Neutrophil (primary cell): ENCODE measurements around the gene CLCN2.

Experiments used
- H3K27ac ChIP-seq: fragments of 200-600 bp; sonication (generic); 2 replicates; pipeline ENCODE4 v1.5.1; 2016; ENCODE audit warnings: mild to moderate bottlenecking, moderate library complexity
- H3K27me3 ChIP-seq: fragments of 200-600 bp; sonication (generic); 2 replicates; pipeline ENCODE4 v1.6.0; 2016; ENCODE audit warnings: mild to moderate bottlenecking
- H3K36me3 ChIP-seq: fragments of 200-600 bp; sonication (generic); 2 replicates; pipeline ENCODE4 v1.5.1; 2017
- H3K4me1 ChIP-seq, 2 experiments: fragments of 200-600 bp in 1 of 2; sonication (generic) in 1 of 2; 1 replicate in 1 of 2; 2 replicates in 1 of 2; pipeline versions ENCODE4 v1.5.1 to v1.6.1; 2013 to 2016; ENCODE audit warnings: low read depth in 1 of 2, low read length in 1 of 2, mild to moderate bottlenecking in 1 of 2, moderate library complexity in 1 of 2; ENCODE audit not compliant: control insufficient read depth in 1 of 2, insufficient read depth in 1 of 2
- H3K4me3 ChIP-seq, 2 experiments: fragments of 200-600 bp in 1 of 2; sonication (generic) in 1 of 2; 1 replicate in 1 of 2; 2 replicates in 1 of 2; pipeline ENCODE4 v1.5.1; 2013 to 2016; ENCODE audit warnings: low read depth in 1 of 2, low read length in 1 of 2, mild to moderate bottlenecking in 1 of 2, moderate library complexity in 1 of 2
- H3K9me3 ChIP-seq: fragments of 200-600 bp; sonication (generic); 2 replicates; pipeline ENCODE4 v1.5.1; 2016
- TF ChIP-seq, protein P1 (sequence below): fragments of 200-600 bp; sonication (generic); IDR thresholded peaks from 2 replicates; pipeline ENCODE4 v1.5.1; 2016; ENCODE audit warnings: antibody characterized with exemption

CLCN2 gene

DNA sequence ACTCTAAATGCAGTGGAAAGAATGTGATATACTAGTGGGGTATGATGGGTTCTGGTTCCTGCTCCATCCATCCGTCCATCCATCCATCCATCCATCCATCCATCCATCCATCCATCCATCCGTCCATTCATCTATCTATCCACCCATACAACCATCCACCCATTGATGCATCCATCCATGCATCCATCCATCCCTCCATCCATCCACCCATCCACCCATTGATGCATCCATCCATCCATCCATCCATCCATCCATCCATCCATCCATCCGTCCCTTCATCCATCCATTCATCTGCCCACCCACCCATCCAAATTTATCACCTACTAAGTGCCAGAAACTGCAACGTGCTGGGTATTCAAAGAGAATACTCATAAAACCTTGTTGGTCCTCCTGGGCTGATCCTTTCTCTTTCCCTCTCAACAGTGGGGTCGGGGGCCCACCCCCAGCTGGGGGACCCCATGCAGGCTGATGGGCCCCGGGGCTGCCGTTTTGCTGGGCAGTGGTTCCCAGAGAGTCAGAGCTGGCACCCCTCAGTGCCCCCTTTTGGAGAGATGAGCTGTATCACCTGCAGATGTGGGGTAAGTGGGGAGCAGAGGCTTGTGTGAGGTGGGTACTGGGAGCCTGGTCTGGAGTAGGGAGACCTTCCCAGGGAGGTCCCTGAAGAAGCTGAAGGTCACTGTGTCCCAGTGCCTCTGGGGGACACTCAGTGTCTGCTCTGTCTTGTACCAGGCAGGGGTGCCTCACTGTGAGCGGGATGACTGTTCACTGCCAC, 26.9 kb upstream of the CLCN2 start:
- Histone ChIP-seq H3K4me3 (no peak overlapping the region), H3K4me1 (no peaks in the 10 kb centered on the region), H3K36me3 (no peaks in the 10 kb centered on the region), H3K27ac (no peak overlapping the region), H3K27me3 (peaks cover 69% of the 10 kb centered on the region), H3K9me3 (no peaks in the 10 kb centered on the region)
- TF ChIP-seq, protein P1, sequence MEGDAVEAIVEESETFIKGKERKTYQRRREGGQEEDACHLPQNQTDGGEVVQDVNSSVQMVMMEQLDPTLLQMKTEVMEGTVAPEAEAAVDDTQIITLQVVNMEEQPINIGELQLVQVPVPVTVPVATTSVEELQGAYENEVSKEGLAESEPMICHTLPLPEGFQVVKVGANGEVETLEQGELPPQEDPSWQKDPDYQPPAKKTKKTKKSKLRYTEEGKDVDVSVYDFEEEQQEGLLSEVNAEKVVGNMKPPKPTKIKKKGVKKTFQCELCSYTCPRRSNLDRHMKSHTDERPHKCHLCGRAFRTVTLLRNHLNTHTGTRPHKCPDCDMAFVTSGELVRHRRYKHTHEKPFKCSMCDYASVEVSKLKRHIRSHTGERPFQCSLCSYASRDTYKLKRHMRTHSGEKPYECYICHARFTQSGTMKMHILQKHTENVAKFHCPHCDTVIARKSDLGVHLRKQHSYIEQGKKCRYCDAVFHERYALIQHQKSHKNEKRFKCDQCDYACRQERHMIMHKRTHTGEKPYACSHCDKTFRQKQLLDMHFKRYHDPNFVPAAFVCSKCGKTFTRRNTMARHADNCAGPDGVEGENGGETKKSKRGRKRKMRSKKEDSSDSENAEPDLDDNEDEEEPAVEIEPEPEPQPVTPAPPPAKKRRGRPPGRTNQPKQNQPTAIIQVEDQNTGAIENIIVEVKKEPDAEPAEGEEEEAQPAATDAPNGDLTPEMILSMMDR, result no peak

DNA sequence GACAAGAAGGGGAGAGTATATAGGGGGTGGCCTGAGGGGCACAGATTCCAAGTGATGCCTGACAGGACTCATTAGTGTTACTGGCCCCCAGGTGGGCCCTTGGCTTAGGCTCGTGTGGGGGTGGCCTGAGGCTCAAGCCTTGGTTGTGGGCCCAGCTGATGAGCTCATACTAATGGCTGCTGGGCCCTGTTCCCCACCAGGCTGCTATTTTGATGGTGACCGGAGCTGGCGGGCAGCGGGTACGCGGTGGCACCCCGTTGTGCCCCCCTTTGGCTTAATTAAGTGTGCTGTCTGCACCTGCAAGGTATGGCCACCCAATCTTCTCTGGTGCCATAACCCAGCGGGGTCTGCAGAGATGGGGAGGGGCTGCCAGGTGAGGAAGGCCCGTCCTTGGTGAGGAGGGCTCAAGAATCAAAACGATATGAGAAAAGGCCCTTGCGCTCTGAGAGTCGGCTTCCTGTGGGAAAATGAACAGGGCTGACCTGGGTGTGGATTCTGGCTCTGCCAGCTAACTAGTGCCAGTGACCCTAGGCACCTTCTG, 25.8 kb upstream of the CLCN2 start:
- TF ChIP-seq, protein P1, result no peak
- Histone ChIP-seq H3K27ac (no peak overlapping the region), H3K36me3 (no peaks in the 10 kb centered on the region), H3K9me3 (no peaks in the 10 kb centered on the region), H3K4me3 (no peak overlapping the region), H3K4me1 (no peaks in the 10 kb centered on the region), H3K27me3 (peaks cover 80% of the 10 kb centered on the region)

DNA sequence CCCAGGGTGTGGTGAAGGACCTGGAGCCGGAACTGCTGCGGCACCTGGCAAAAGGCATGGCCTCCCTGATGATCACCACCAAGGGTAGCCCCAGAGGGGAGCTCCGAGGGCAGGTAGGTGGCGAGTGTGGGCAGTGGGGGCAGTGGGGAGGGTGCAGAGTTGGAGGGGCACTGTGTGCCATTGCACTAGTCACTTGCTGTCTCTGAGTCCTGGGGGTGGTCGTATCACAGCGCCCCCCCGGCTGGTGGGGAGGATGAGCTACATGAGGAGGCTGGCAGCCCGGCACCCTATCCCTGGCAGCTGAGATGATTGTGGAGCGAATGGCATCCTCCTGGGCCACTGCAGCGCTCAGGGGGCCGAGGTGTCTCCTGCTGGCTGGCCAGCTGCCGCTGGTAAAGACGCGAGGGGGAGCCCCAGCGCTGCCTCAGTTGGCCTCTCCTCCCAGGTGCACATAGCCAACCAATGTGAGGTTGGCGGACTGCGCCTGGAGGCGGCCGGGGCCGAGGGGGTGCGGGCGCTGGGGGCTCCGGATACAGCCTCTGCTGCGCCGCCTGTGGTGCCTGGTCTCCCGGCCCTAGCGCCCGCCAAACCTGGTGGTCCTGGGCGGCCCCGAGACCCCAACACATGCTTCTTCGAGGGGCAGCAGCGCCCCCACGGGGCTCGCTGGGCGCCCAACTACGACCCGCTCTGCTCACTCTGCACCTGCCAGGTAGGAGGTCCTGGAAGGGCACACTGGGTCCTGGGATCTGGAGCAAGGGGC, 24.8 kb upstream of the CLCN2 start:
- H3K4me1 ChIP-seq, result peaks cover 3 to 4% of the 10 kb centered on the region in 2 experiments
- H3K36me3 ChIP-seq, result no peaks in the 10 kb centered on the region
- no peak overlapping the region for H3K4me3 ChIP-seq
- no peak overlapping the region for H3K27ac ChIP-seq
- peaks cover 88% of the 10 kb centered on the region for H3K27me3 ChIP-seq
- TF ChIP-seq, protein P1, result no peak
- no peaks in the 10 kb centered on the region for H3K9me3 ChIP-seq

DNA sequence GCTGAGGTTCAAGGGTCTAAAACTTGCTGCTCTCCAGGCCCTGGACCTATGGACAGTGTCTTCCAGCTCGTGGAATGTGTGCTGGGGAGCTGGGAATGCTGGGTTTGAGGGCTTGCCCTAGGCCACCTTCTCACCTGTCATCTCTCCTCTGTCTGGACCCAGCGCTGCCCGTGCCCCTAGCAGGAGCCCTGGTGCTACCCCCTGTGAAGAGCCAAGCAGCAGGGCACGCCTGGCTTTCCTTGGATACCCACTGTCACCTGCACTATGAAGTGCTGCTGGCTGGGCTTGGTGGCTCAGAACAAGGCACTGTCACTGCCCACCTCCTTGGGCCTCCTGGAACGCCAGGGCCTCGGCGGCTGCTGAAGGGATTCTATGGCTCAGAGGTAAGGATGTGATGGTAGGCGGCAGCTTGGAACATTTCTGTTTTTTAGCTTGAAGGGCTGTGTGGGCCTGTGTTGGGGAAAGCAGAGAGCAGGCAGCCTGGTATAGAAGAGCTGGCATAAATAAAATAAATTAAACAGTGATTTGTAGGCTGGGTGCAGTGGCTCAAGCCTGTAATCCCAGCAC, 23.5 kb upstream of the CLCN2 start:
- peaks cover 10 to 12% of the 10 kb centered on the region in 2 experiments for H3K4me1 ChIP-seq
- no peaks in the 10 kb centered on the region for H3K9me3 ChIP-seq
- TF ChIP-seq, protein P1, result no peak
- H3K27me3 ChIP-seq, result peaks cover 88% of the 10 kb centered on the region
- no peak overlapping the region for H3K4me3 ChIP-seq
- H3K36me3 ChIP-seq, result no peaks in the 10 kb centered on the region
- no peak overlapping the region for H3K27ac ChIP-seq

DNA sequence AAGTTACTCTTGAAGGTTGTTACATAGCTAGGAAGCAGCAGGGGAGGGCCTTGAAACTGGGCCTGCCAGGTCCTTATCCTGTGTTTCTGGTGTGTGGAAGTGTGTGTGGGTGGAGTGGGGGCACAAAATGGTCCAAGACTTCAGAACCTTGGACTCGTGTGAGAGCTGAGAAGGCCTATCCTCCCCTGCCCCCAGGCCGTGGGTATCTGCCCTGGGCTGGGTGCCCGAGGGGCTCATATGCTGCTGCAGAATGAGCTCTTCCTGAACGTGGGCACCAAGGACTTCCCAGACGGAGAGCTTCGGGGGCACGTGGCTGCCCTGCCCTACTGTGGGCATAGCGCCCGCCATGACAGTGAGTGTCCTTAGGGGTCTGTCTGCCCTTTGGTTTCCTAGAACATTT, 22.9 kb upstream of the CLCN2 start:
- Histone ChIP-seq H3K4me3 (no peak overlapping the region), H3K27me3 (peaks cover 88% of the 10 kb centered on the region), H3K27ac (no peak overlapping the region), H3K36me3 (no peaks in the 10 kb centered on the region), H3K4me1 (peaks cover 10 to 12% of the 10 kb centered on the region in 2 experiments), H3K9me3 (no peaks in the 10 kb centered on the region)
- TF ChIP-seq, protein P1, result no peak
